NCI-H2196 (cell line): ENCODE results near the gene FMOD.
A peak's percentile ranks its signal among the peaks of the same experiment; 100 is the strongest.

Source experiments
- DNase-seq: peaks from one replicate; lab custom pipeline; 2025; ENCODE audit not compliant: unreplicated experiment; lab: John Stamatoyannopoulos, UW

The FMOD gene

DNA sequence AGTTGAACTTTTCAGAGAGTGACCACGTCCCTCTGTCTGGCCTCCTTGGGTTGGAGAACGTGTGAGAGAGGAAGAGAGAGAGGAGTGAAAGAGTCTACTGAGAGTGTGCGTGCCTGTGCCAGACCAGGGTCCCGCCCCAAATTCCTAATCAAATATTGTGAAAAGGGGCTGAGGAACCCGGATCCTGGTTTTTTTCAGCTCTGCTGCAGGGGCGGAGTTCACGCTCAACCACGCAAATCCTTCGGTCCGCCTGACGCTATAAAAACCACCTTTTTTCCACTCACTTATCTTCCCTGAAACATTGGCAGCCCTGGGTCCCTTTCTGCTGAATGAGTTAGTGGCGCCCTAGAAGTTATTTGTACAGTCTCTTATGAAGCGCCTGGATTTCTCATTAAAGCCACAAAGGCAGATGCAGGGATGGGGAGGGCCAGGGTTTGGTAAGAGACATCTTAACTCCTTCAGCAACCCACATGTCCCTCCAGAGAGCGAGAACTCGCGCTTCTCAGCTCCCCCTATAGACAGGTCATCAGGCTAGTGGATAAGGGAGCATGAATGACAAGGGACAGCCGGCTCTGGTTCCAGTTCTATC, at the start of gene FMOD:
TSS of gene FMOD (minus strand) at position 86 of the 589 bp plus-strand sequence. CDS start 2,852 bp downstream, outside the sequence.
- no peak for DNase-seq

DNA sequence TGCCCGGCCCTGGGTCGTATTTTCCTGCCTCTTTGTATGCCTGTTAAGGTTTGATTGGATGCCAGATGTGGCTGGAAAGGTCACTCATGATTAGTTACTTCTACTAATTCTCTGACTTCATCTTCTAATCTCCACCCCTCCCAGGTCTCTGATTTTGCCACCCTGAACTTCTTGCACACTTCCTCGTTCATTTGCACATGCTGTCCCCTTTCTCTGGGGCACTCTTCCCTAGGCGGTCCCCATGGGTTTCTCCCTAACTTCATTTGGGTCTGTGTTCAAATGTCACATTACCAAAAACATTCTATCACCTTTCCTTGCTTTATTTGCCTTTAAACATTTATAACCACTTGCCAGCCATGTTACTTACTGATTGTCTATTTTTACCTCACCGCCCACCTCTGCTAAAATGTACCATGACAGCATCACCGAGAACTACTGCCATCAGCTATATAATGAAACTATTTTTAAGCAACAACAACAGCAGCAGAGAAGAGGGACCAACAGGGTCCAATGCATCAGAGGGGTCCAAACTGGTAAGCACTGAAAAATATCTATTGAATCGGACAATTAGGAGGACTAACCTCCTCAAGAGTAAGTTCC, 45.8 kb upstream of the FMOD start:
- no peak for DNase-seq

DNA sequence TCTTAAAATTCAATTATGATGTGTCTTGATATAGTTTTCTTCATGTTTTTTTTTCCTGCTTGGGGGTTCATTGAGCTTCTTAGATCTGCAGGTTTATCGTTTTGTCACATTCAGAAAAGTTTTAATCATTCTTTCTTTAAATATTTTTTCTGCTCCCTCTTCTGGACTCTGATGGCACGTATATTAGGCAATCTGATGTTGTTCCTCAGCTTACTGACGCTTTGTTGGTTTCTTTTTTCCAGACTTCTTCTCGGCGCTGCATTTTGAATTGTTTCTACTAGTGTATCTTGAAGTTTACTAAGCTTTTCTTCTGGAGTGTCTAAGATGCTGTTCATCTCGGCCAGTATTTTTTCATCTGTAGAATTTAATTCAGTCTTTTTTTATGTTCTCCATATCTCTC, 44.8 kb upstream of the FMOD start:
- DNase-seq, result no peak

DNA sequence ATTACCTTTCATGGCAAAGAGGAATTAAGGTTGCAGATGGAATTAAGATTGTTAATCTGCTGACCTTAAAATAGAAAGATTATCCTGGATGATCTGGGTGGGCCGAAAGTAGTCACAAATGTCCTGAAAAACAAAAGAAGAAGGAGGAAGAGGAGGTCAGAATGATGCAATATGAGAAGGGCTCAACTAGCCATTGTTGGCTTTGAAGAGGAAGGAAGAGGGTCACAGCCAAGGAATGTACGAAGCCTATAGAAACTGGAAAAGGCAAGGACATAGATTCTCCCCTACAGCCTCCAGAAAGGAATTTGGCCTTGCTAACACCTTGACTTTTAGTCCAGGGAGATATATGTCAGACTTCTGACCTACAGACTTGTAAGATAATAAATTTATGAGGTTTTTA, 39.4 kb upstream of the FMOD start:
- DNase-seq, result no peak

DNA sequence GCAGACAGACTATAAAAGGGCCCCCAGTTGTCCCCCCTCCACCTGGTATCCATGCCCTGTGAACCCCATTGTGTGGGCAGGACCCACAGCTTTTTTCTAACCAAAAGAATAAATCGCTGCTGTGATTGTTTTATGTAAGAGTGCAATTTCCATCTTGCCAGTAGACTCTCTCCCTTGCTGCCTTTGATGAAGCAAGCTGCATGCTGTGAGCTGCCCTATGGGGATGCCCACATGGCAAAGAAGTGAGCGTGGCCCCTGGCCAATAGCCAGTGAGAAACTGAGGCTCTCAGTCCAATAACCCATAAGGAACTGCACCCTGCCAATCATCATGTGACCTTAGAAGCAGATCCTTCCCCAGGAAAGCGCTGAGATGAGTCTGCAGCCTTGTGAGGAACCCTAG, 37.8 kb upstream of the FMOD start:
- no peak for DNase-seq

DNA sequence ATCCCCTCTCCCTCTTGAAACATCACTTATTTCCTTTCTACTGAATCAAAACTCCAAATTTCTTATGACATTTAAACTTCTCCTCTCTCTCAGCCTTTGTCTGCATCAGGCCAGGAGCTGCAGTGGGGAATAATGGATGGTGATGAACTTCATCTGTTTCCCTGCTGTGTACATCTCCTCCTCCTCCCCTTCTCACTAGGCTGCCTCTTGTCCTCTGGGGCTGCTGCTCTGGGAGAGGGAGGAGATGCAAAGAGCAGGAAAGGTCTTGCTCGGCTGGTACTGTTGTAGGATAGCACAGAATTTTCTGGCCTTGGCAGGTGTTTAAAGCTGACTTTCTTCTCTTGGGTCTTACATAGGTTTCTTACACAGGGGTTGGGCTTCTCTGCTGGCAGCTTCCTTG, 31.1 kb upstream of the FMOD start:
- DNase-seq, result no peak

DNA sequence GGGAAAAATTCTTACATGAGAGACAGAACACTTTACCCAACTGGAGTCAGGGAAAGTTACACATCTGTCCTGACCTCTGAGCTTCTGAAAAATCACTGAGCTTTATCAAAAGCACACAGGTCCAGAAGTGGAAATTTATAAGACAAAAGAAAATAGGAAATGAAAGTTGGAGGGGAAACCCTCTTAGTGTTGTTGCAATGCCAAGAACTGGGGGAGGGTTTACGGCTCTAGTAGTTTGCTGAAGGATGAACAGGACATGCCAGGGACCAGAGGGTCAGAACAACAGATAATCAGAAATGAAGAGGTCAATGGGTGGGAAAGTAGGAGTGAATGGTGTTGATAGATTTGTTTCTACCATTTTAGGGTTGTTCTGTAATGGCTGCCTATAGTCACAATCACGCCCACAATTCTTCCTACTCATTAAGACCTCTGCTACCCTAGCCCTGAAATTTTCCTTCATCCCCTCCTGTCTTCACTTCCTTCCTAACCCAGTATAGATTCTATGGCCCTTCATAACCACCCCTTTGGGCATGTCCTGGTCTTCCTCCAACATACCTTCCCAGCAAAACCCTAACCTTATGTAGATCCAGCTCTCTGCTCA, 30.3 kb upstream of the FMOD start:
- DNase-seq, result no peak

DNA sequence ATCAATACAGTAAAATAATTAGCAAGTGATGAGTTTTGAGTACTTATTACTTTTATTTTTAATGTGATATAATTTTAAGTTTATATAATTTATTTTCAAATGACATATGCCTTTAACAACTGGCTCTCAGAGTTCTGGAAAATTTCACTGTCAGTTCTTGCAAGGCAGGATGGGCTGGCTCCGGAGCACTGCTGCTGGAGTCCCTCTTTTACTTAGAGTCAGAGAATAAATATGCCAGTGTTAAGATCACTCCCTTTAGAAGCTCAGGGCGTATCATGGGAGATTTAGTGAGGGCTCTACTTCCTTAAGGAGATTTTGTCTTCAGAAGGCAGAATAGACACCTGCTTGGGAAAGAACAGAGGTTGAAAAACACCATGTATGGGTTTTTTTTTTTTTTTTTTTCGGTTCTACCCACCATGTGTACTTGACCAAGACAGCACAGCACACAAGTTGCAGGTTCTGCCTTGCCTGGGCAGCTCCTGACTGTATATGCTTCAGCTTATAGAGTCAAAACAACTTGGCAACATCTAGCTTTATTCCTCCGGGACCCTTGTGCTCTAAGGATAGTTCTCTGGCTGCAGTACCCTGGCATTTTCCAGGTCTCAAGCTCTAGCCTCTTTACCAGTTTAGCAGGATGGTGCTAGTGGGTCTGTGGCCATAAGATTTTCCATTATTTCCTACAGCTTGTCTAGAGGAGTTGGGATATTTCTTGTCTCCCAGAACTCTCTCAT, 29.7 kb upstream of the FMOD start:
- no peak for DNase-seq

DNA sequence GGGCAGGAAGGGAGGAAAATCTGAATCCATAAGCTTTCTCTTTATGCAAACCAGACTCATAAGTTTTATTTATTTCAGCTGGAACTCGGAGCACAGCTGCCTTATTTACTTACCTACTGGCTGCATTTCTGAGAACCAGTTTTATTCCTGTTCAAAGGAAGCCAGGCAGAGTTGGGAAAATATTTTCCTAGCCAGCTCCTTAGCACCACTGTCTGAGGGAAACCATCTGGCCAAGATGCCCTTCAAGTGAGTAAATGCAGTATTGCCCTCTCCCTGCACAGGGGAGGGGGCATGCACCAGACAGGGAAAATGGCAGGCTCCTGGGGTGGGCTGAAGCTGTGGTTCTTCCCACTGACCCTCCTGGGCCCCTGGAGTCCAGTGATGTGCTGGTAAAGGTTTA, 28.9 kb upstream of the FMOD start:
- no peak for DNase-seq

DNA sequence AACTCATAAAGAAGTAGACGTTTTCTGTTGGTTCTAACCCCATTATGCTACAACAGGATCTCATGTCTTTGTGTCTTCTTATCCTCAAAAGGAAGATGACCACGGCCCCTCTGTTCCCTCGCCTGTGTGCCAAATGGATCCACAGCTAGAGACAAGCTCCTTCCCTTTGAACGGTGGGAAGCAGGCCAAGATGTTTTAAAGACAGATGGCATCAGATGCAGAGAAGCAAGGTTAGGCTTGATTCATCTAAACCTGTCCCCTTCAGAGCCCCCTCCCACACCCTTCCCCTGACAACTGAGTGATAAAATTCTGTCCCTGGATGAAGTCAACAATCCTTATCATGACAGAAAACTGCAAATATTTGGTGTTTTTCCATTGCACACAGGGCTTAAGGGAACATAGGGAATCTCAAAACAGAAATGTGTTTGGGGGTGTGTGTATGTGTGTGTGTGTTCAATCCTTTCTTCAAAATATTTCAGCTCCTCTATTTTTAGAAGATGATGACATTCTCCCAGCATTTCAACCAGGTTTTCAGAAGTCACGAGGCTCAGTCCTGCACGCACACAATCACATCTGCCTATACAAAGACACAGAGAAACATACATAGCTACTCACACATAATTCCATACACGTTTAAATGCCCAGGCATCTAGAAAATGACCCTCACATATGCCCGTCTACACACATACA, 27.8 kb upstream of the FMOD start:
- DNase-seq, result no peak

DNA sequence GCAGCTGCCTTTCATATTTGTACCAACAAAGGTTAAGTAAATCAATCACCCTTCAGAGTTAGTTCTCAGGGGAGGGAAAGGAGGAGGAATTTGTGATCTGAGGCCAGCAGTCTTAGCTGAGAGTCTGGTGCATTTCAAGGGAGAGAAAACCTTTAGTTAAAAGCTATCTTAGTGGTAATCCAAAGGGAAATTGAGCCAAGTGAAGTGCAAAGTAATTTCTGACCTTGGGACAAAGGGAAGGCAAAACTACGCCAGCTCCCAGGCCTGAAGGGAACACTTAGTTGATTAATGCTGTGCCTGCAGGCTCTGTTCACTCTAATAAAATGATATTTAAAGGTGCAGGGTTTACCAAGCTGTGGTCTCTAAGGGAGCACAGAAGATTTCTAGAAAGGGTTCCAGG, 23.1 kb upstream of the FMOD start:
- DNase-seq, result no peak

DNA sequence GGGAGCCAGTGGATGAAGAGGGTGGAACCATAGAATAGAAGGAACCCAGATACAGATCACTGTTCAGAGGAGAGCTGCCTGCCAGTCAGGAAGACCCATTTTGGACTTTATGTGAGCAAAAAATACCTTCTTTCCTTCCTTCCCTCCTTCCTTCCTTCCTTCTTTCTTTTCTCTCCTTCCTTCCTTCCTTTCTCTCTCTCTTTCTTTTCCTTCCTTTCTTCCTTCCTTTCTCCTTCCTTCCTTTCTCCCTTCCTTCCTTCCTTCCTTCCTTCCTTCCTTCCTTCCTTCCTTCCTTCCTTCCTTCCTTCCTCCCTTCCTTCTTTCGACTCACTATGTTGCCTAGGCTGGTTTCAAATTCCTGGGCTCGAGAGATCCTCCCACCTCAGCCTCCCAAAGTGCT, 22.1 kb upstream of the FMOD start:
- DNase-seq, result no peak

DNA sequence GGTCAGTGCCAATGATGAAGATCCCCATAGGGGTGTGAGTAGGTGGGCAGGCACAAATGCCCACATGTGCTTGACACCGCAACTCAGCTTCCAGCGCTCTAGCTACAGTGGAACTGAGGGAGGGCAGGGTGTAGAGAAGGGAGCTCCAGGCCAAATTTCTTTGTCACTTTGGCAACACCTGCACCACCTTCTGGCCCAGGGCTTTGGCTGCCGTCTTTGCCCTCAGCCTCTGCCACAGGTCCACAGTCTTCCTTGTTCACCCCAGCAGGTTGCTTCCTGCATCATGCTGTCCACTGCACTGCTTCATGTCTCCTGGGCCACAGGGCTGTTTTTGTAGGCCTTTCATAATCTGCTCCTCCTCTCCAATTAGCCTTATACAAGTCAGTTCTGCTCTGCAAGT, 20.4 kb upstream of the FMOD start:
- DNase-seq, result no peak

DNA sequence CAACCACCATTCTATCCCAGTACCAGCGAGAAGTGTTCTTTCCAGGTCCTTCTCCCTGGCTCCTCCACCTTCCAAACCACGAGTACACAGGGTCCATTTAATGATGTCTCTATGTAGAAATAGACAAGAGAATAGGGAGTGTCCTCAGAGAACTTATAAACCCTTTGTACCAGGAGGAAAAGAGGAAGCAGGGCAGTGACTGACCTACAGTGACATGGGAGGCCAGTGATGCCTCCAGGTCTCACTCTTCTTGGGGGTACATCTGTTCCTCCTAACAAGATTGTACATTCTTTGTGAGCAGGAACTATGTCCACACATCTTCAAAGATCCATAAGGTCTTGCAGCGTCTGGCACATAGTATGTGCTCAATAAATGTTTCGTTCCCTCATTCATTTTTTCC, 18.7 kb upstream of the FMOD start:
- DNase-seq, result no peak

DNA sequence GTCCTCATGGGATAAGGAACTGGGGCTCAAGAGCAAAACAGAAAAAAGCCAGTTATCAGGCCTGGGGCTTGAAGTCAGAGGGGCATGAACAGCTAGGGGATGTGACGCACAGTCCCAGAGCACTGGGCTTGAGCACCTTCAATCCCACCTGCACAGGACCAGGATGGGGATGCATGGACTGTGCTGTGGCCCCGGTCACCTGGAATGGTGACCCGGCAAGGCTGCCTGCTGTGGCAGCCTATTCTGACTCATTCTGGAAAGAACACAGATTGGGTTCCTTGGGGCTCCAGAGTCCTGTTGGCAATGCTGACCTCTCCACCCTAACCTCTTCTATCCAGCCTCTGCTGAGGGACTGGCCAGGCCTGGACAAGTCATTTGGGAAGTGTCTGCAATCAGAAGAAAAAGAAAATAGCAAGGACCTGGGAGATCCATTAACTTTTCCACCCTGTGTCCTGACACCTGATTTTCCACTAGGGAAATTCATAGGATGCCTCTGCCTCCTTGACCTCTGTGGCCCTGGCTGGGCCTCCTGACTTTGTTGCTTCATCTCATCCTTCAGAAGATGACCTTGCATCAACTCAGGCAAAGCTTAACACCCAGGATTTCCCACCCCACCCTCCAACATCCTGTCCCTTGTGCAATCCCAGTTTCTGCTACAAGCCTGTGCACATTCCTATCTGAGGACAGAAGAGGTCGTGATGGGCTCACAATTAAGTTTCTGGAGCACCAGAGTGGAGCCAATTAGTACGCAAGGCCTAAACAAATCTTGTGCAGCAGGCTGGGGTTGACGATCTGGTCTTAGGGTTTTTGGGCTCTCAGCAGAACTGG, 17.9 kb upstream of the FMOD start:
- no peak for DNase-seq

DNA sequence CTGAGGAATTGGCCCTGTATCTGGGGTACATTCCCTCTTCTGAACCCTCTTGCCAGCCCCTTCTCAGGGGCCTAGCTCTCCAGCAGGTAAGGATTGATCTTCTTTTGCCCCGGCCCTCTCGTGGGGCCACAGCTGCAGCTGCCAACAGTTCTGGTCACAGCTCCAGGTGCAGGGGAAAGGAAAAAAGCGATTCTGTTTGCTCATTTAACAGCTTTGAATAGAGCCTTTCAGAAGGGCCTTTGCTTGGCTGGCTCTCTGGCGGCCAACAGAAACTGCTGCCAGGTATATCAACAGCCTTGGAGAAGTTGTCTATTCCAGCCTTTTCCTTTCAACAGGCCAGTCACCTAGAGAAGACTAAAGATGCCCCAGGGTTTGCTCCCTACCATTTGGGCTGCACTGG, 16.1 kb upstream of the FMOD start:
- DNase-seq, result peak; percentile 75

DNA sequence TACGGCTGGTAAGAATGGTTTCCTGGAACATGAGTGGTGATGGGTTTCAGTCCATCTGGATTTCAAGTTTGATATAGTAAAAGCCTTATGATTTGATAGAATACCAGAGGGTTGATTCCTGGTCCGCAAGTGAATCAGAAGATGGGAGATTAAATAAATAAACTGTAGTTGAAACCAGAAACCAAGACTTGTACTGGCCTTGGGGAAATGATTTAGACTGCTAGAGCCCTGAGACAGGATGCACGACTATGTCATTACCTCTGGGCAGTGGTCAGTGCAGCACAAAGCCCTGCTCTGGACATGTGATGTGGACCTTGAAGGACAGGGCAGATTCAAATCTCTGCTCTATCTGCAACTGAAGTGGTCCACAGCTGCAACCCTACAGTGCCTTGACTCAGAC, 15.6 kb upstream of the FMOD start:
- DNase-seq, result no peak

DNA sequence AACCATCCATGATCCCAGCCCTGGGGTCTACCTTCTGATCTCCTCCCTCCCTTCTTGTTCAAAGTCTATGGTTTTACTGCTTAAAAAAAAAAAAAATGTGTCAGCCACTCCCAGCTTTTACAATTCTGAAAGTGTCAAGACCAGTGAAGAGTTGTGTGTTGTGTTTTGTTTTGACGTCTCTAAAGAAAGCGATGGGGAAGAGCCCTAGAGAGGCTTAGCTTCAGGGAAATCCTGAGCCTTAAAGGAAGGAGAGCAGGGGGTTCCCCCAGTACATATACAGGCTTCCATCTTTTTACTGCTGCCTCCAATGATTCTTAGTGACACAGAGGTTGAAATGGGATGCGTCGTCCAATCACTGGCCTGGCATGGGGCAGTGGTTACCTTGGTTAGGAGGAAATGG, 13.9 kb upstream of the FMOD start:
- DNase-seq, result no peak

DNA sequence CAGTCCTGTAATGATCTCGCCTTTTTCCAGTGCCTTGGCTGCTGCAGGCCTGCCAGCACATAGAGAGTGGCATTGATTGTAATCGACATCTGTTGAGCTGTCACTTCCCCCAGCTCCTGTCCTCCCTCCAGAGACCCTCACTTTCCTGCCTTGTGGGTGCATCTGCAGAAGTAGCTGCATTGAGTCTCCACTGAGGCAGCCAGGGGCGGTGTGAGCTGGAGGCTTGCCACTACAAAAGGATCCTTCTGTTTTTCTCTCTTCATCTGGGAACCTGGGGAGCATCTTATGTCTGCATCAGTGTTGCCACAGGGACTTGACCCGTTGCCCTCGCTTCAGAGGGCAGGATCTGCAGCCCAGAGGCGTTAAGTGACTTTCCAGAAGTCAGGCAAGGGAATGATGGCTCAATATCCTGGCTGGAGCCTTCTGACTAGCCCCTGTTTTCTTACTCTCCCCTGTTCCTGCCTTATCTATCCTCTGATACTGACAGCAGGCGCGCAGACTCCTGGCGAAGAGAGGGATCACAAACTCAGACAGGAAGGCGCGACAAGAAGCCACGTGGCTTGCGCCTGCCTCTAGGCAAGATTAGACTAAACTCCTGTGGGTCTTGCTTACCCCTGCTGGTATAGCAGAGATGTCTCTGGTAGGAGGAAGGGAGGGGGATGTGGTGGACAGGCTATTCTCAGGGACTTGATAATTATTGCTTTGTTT, 13.3 kb upstream of the FMOD start:
- DNase-seq, result no peak

DNA sequence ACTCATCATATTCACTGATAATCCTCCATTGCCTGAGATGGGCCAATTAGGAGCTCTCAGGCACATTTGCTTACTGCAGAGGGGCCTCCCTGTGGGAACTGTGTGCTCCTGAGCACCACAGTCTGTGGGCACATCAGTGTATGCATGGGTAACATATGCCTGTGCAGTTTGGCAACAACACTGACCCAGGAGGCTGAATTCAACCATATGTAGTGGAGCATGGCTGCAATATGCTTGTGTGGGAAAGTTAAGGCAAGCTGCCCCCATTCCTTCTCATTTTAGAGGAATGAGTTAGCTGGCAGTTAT, 11.8 kb upstream of the FMOD start:
- DNase-seq, result no peak
